HG03439 (cell line): Measurements from ENCODE around the gene ACVR1.
"Not testable (repeated sequence)": the region's sequence is repeated elsewhere in the genome, so short reads cannot be mapped to it uniquely, and the experiment has no call there.

Experiments used
- ATAC-seq: cut with Tn5 transposase; IDR thresholded peaks from one replicate; pipeline ENCODE4 v1.9.1; 2021; ENCODE audit warnings: mild to moderate bottlenecking, moderate library complexity; ENCODE audit not compliant: unreplicated experiment

Gene ACVR1

GRCh38 chr2:157830696-157831570 is 45.2 kb downstream of the ACVR1 start:
- no peak for ATAC-seq

DNA sequence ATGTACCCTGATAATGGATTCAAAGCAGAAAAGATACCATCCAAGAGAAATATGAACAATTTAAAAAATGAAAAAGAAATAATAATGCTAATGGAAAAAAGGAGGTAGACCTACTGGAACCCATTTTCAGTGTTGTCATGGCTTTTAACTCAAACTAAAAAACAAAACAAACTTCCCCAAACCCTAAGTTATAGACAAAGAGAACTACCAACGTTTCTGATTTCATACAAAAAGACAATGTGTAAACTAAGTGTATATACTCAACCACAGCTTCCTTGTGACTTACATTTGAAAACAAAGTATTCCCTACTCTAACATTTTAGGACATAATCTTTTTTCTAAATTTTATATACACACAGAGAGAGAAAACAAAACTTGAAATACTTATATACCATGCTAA is 45.9 kb downstream of the ACVR1 start:
- ATAC-seq, result no peak

DNA sequence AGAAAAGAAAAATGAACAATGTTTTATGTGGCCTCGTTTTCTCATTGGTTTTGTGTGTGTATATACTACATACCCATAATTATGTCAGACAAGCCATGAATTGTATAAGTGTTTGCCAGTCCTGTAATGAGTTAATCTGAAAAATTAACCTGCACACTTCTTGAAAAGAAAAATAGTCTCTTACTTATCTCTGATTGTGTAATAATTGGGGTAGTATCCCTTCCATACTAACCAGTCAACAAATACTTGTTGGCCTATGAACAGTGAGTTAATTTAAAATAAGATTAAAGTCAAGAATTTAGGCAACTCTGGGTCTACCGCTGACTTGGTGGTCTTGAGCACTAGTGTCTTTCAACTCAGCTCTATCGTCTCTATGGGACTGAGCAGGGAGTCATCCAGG is 48.8 kb downstream of the ACVR1 start:
- ATAC-seq, result no peak

- not testable (repeated sequence) for ATAC-seq
These were observed 49.5 kb downstream of the ACVR1 start for GRCh38 chr2:157826644-157827043.

GRCh38 chr2:157825885-157826284 is 50.2 kb downstream of the ACVR1 start:
- no peak for ATAC-seq

- ATAC-seq, result no peak
These were observed 53.1 kb downstream of the ACVR1 start for GRCh38 chr2:157822993-157823392.

- ATAC-seq, result no peak
These were observed 53.6 kb downstream of the ACVR1 start for GRCh38 chr2:157822533-157822932.

DNA sequence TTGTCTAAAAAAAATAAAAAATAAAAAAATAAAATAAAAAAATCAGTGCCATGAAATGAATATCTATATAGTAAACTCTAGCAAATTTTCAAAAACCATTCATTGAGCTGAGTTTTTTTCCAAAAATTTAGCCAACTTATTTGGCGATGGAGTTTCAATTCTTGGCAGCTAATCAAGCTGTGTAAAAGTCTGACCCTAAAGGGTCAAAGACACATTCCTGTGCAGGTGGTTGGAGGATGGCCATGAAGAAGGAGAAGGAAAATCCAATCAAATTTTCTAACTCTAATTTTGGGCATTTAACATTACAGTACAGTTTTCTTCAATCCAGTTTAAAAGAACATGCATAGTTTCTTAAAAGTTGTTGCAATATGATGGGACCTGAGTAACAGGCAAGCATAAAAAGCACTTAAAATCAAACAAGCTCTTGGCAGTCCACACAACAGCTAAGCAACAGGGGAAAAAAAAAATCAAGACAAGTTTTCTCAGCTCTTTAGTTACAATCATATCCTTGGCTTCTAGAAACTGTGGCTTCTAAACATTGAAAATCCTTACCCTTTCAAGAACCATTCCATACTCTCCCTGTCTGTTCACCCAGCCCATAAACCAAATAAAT is 54.5 kb downstream of the ACVR1 start:
- no peak for ATAC-seq

DNA sequence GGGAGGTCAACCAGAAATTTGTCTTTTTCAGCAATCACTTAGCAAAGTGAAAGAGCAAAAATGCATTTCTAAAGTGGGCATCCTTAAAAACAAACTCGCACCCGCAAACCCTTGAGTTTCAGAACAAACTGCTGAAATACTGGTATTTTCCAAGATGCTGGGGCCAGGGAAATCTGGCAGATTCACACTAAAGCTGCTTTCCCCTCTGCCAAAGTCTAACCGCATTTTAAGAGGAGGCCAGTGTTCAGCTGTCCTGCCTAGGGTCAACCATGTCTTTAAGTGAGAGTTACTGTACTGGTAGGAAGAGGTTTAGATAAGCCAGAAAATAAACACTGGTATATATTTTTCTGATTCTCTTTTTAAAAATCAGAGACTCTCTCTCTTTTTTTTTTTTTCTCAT is 55.9 kb downstream of the ACVR1 start:
- no peak for ATAC-seq

- no peak for ATAC-seq
These were observed 56.4 kb downstream of the ACVR1 start for GRCh38 chr2:157819761-157820160.

DNA sequence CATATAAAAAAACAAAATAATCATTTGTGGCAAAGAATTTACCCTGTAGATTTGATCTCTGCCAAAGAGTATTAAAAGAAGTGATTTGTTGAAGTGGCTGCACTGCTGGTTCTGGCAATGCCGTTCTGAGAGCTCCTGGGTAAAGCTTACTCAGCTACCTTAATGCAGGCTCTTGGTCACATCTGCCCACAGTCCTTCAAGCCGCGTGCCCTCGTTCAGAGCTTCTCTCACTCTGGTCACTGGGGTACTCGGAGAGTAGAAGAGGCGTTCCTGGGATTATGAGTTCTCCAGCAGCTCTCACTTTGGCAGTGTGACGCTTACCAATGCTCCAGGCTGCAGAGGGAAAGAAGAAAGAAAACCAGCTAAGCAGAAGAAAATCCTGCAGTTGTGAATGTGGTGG is 57.9 kb downstream of the ACVR1 start:
- no peak for ATAC-seq

- no peak for ATAC-seq
These were observed 60.7 kb downstream of the ACVR1 start for GRCh38 chr2:157815421-157815820.

- no peak for ATAC-seq
These were observed 62.7 kb downstream of the ACVR1 start for GRCh38 chr2:157813467-157813866.

- ATAC-seq, result no peak
These were observed 66.1 kb downstream of the ACVR1 start for GRCh38 chr2:157810037-157810436.

DNA sequence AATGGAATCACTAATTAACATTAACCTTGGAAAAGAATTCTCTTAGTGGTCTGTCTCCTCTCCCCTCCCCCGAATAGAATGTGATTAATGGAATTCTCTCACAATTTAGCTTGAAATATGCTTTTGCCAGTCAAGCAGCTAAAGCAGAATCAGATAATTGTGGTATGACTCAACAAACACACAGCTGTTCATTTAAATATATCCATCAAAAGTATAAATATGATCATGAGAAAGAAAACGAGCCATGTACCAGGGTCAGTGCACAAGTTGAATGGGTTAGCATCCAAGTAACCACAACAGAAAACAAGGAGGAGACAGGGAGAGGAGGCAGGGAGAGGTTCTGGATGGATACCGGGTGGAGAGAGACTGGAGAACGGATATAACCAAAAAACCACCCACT is 66.9 kb downstream of the ACVR1 start:
- no peak for ATAC-seq

- no peak for ATAC-seq
These were observed 67.7 kb downstream of the ACVR1 start for GRCh38 chr2:157808421-157808820.

GRCh38 chr2:157806426-157807077 is 69.6 kb downstream of the ACVR1 start:
- ATAC-seq, result no peak

GRCh38 chr2:157805519-157805918 is 70.6 kb downstream of the ACVR1 start:
- ATAC-seq, result no peak

- no peak for ATAC-seq
These were observed 71.8 kb downstream of the ACVR1 start for GRCh38 chr2:157804355-157804754.

DNA sequence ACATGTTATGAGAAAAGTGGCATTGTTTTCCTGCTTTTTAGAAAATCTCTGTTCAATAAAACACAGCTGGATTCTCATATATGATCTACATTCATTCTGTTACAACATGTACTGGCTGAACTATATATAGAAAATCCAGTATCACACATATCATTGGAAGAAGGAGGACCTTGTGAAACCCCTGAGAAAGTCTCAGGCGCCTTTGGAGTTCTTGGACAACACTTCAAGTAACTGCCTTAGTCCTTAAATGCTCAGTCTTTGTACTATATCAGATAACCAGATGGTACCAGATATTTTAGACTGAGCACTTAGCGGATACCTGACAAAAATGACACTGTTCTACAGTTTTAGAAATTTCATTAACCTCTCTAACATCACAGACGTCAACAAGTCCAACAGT is 72.2 kb downstream of the ACVR1 start:
- no peak for ATAC-seq

- no peak for ATAC-seq
These were observed 72.7 kb downstream of the ACVR1 start for GRCh38 chr2:157803476-157803875.
